Measurements from ENCODE around the gene DIDO1.

DIDO1 gene

DNA sequence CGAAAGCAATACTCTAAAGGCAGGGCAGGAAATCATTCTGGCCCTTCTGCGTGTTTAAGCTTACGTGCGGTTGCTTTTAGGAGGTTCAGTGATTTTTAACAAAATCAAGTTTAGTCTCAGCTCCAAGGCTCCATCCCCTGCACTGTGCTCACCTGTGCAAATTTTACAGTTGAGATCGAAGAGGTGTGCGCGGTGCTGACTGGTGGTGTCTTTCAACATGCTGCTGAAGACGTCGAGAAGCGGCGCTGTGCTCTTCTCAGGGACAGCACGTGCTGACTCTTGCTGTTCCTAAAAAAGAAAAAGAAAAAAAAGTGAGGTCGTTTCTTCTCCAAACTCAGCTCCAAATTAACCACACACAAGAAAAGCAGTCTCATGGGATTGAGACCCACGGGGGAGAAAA lies 32.0 kb downstream of the DIDO1 start:
- ChIA-PET POLR2A (no interaction called here), CTCF (interaction anchor here (1.2 to 12.2 kb wide), 8 partner anchors 7 to 115 kb away, joined by 3 to 133 read pairs (median 4); no protein-coding TSS in a partner anchor)
- H3K4me3 ChIP-seq (ENCODE audit: low read depth, low read length): no peak overlapping the region
- no peak for DNase-seq (ENCODE audit: low read depth, low spot score)
- TF ChIP-seq, protein P1, sequence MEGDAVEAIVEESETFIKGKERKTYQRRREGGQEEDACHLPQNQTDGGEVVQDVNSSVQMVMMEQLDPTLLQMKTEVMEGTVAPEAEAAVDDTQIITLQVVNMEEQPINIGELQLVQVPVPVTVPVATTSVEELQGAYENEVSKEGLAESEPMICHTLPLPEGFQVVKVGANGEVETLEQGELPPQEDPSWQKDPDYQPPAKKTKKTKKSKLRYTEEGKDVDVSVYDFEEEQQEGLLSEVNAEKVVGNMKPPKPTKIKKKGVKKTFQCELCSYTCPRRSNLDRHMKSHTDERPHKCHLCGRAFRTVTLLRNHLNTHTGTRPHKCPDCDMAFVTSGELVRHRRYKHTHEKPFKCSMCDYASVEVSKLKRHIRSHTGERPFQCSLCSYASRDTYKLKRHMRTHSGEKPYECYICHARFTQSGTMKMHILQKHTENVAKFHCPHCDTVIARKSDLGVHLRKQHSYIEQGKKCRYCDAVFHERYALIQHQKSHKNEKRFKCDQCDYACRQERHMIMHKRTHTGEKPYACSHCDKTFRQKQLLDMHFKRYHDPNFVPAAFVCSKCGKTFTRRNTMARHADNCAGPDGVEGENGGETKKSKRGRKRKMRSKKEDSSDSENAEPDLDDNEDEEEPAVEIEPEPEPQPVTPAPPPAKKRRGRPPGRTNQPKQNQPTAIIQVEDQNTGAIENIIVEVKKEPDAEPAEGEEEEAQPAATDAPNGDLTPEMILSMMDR (IDR thresholded peaks at IDR 0.05; ENCODE audit: insufficient read depth, low read length, missing control alignments): no peak

GRCh38 chr20:62893700-62894099 lies 32.6 kb downstream of the DIDO1 start:
- TF ChIP-seq, protein P1 (IDR thresholded peaks at IDR 0.05; ENCODE audit: insufficient read depth, low read length, missing control alignments): no peak
- DNase-seq (ENCODE audit: low read depth, low spot score): no peak
- ChIA-PET POLR2A (no interaction called here), CTCF (interaction anchor here (0.8 to 12.2 kb wide), 7 partner anchors 7 to 115 kb away, joined by 3 to 133 read pairs (median 3); no protein-coding TSS in a partner anchor)
- H3K4me3 ChIP-seq (ENCODE audit: low read depth, low read length): no peak overlapping the region

DNA sequence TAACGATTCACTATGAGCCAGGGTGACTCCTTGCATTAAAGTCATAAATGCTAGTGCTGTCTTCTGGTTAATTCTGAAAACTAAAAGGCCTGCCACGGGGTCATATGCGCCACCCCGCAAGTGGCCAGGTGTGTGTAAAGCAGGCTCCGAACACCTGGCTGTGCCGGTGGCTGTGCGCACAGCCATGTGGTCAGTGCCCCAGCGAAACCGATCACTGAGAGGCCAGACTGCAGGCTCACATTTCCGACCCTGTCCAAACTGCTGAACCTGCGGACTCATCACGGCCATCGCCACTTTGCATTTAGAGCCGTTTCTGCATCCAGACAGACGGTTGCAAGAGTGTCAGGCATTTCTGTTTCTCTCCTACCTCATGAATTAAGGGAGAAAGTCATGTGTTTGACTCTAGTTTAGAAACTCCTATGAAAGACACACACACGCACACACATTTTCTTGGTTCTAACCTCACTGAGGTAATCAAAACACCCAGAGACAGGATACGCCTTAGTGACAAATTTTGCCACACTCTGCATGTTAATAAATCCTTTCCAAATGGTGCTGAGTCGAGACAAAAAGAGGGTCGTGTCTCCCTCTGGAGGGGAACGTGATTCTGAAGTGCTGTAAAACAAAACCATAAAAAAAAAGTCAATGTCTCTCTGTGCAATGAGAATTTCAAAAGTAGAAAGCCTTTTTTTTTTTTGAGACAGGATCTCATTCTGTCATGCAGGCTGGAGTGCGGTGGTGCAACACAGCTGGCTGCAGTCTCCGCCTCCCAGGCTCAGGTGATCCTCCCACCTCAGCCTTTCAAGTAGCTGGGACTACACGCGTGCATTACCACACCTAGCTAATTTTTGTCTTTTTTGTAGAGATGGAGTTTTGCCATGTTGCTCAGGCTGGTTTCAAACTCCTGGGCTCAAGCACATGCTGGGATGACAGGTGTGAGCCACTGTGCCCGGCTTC lies 33.7 kb downstream of the DIDO1 start:
- no peak for DNase-seq (ENCODE audit: low read depth, low spot score)
- no peak overlapping the region for H3K4me3 ChIP-seq (ENCODE audit: low read depth, low read length)
- TF ChIP-seq, protein P1 (IDR thresholded peaks at IDR 0.05; ENCODE audit: insufficient read depth, low read length, missing control alignments): no peak
- ChIA-PET CTCF (interaction anchor here (0.8 to 12.2 kb wide), 5 partner anchors 8 to 116 kb away, joined by 3 to 133 read pairs (median 3); no protein-coding TSS in a partner anchor), POLR2A (no interaction called here)

- no peak for DNase-seq (ENCODE audit: low read depth, low spot score)
- H3K4me3 ChIP-seq (ENCODE audit: low read depth, low read length): no peak overlapping the region
- TF ChIP-seq, protein P1 (IDR thresholded peaks at IDR 0.05; ENCODE audit: insufficient read depth, low read length, missing control alignments): no peak
- ChIA-PET POLR2A (no interaction called here), CTCF (interaction anchor here (12.2 kb wide), 1 partner anchor 10 kb away, joined by 133 read pairs; no protein-coding TSS in a partner anchor)
These were observed 35.2 kb downstream of the DIDO1 start for GRCh38 chr20:62891111-62891510.

DNA sequence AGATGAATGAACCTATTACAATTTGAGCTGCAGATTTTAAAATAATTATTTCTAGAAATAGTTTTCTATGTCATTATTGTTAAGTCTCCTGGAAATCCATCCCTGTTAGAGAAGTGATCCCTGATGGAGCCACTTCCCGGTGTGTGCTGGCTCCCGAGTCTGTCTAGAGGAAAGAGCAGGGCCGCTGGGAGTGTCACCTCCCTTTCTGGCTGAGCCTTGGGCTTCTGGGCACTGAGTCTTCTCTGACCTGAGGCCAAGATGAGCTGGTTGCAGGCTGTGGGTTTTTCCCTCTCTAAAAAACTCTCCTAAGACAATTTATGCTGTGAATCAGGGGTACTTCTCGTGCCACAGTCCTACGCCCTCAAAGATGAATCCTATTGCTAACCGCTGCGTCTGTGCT lies 35.9 kb downstream of the DIDO1 start:
- ChIA-PET CTCF (interaction anchor here (12.2 kb wide), 1 partner anchor 10 kb away, joined by 133 read pairs; no protein-coding TSS in a partner anchor), POLR2A (no interaction called here)
- TF ChIP-seq, protein P1 (IDR thresholded peaks at IDR 0.05; ENCODE audit: insufficient read depth, low read length, missing control alignments): no peak
- H3K4me3 ChIP-seq (ENCODE audit: low read depth, low read length): no peak overlapping the region
- DNase-seq (ENCODE audit: low read depth, low spot score): no peak

DNA sequence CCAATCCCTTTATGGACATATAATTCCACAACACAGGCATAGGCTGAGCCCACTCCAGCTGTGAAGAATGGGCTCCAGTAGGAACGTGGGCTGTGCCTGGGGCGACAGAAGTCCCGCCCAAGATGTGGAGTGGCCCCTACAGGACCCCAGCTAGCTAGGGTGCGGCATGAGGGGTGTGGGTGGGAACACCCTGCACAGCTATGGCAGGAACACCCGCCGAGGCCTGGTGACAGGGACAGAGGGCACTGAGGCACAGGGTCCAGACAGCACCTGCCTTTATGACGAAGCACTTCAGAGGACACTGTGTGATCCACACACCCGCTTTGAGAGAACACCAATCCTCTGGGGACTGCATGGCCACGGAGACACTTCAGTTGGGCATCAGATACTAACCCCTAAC lies 36.4 kb downstream of the DIDO1 start:
- ChIA-PET POLR2A (no interaction called here), CTCF (interaction anchor here (1.0 to 12.2 kb wide), 3 partner anchors 11 to 32 kb away, joined by 3 to 133 read pairs (median 4); no protein-coding TSS in a partner anchor)
- DNase-seq (ENCODE audit: low read depth, low spot score): no peak
- TF ChIP-seq, protein P1 (IDR thresholded peaks at IDR 0.05; ENCODE audit: insufficient read depth, low read length, missing control alignments): no peak
- H3K4me3 ChIP-seq (ENCODE audit: low read depth, low read length): no peak overlapping the region

Data from AG04449 (cell line).